HepG2 (cell line): ENCODE data around the gene SASS6. TPM values are rescaled to one million over a fixed set of nuclear protein-coding genes. Genes with fewer than 3 reads are reported as not detected.
A peak's percentile ranks its signal among the peaks of the same experiment; 100 is the strongest.

Experiments
- DNMT3B ChIP-seq: conservative IDR thresholded peaks from 2 replicates; pipeline ENCODE4 v1.6.1; 2016; ENCODE audit warnings: missing biosample characterization, control low read depth
- FOSL2 ChIP-seq: sonication (generic); formaldehyde crosslinking; IDR thresholded peaks from 2 replicates; pipeline ENCODE4 v1.4.0; 2020; ENCODE audit warnings: missing genetic modification reagents
- GPN1 ChIP-seq: sonication (generic); formaldehyde crosslinking; IDR thresholded peaks from 2 replicates; pipeline ENCODE4 v1.5.1; 2020; ENCODE audit warnings: missing genetic modification reagents, borderline replicate concordance
- GTF3A ChIP-seq: sonication (generic); formaldehyde crosslinking; conservative IDR thresholded peaks from 2 replicates; pipeline ENCODE4 v1.4.0; 2020; ENCODE audit warnings: mild to moderate bottlenecking, missing genetic modification reagents
- HIVEP1 ChIP-seq: sonication (generic); formaldehyde crosslinking; IDR thresholded peaks from 2 replicates; pipeline ENCODE4 v1.4.0; 2020; ENCODE audit warnings: mild to moderate bottlenecking, missing genetic modification reagents
- HMGA1 ChIP-seq: sonication (generic); formaldehyde crosslinking; conservative IDR thresholded peaks from 2 replicates; pipeline ENCODE4 v1.4.0; 2020; ENCODE audit warnings: missing genetic modification reagents
- KAT8 ChIP-seq: IDR thresholded peaks from 2 replicates; pipeline ENCODE4 v1.6.1; 2016; ENCODE audit warnings: missing genetic modification reagents, missing compliant biosample characterization
- NAIF1 ChIP-seq: sonication (generic); formaldehyde crosslinking; IDR thresholded peaks from 2 replicates; pipeline ENCODE4 v1.5.0; 2020; ENCODE audit warnings: mild to moderate bottlenecking, missing genetic modification reagents, borderline replicate concordance
- NBN ChIP-seq: fragments of 450-650 bp; conservative IDR thresholded peaks from 2 replicates; pipeline ENCODE4 v1.6.1; 2017
- NFKB2 ChIP-seq: sonication (generic); formaldehyde crosslinking; IDR thresholded peaks from 2 replicates; pipeline ENCODE4 v1.4.0; 2020; ENCODE audit warnings: missing genetic modification reagents, borderline replicate concordance
- RFX1 ChIP-seq: fragments of 450-650 bp; IDR thresholded peaks from 2 replicates; pipeline ENCODE4 v1.6.1; 2017
- TAF15 ChIP-seq: fragments of 200-400 bp; formaldehyde crosslinking; IDR thresholded peaks from one replicate; pipeline ENCODE4 v1.6.1; 2018; ENCODE audit warnings: mild to moderate bottlenecking, low read depth, low read length; ENCODE audit not compliant: poor library complexity, severe bottlenecking
- TSC22D2 ChIP-seq: sonication (generic); formaldehyde crosslinking; IDR thresholded peaks from 2 replicates; pipeline ENCODE4 v1.5.1; 2020; ENCODE audit warnings: missing genetic modification reagents, mild to moderate bottlenecking, borderline replicate concordance
- XBP1 ChIP-seq: sonication (generic); formaldehyde crosslinking; IDR thresholded peaks from 2 replicates; pipeline ENCODE4 v1.5.0; 2020; ENCODE audit warnings: missing genetic modification reagents
- ZNF383 ChIP-seq: sonication (generic); formaldehyde crosslinking; IDR thresholded peaks from 2 replicates; pipeline ENCODE4 v1.4.0; 2020; ENCODE audit warnings: missing genetic modification reagents, mild to moderate bottlenecking, borderline replicate concordance
- ZNF432 ChIP-seq: sonication (generic); formaldehyde crosslinking; IDR thresholded peaks from 2 replicates; pipeline ENCODE4 v1.5.0; 2020; ENCODE audit warnings: missing genetic modification reagents, mild to moderate bottlenecking, borderline replicate concordance
- ZNF720 ChIP-seq: sonication (generic); formaldehyde crosslinking; IDR thresholded peaks from 2 replicates; pipeline ENCODE4 v1.4.0; 2020; ENCODE audit warnings: missing genetic modification reagents
- ZNF749 ChIP-seq: sonication (generic); formaldehyde crosslinking; IDR thresholded peaks from 2 replicates; pipeline ENCODE4 v1.8.0; 2022; ENCODE audit warnings: mild to moderate bottlenecking, missing genetic modification reagents, moderate library complexity, borderline replicate concordance
- ZNF781 ChIP-seq: sonication (generic); formaldehyde crosslinking; IDR thresholded peaks from 2 replicates; pipeline ENCODE4 v1.5.1; 2020; ENCODE audit warnings: borderline replicate concordance, mild to moderate bottlenecking, missing genetic modification reagents; ENCODE audit errors: not compliant biosample characterization
- polyA plus RNA-seq, 8 experiments: library from polyadenylated mRNA; depleted of rRNA in 3 of 8; stranded (reverse) in 7 of 8; unstranded in 1 of 8; fragments of >200 nt; fragmentation: Illumina TruSeq in 4 of 8; extraction: Trizol in 4 of 8; gene quantifications; 2 replicates each; pipeline versions ENCODE4 v1.2.1 to v1.2.3, GENCODE V29; 2011 to 2016; ENCODE audit warnings: low read depth in 4 of 8, missing spikeins in 1 of 8, mixed read lengths in 1 of 8; ENCODE audit not compliant: insufficient read depth in 1 of 8
- total RNA-seq, 5 experiments: library from RNA; depleted of rRNA; stranded (reverse); fragments of >200 nt; fragmentation: Illumina TruSeq; extraction: Trizol; gene quantifications; 2 replicates each; pipeline ENCODE4 v1.2.3, GENCODE V29; 2016; ENCODE audit warnings: low read depth in 1 of 5
- TF ChIP-seq, protein P1 (sequence below): sonication (generic); formaldehyde crosslinking; IDR thresholded peaks from 2 replicates; pipeline ENCODE4 v1.4.0; 2020; ENCODE audit warnings: mild to moderate bottlenecking, missing genetic modification reagents
- TF ChIP-seq, protein P2 (sequence below): sonication (generic); IDR thresholded peaks from 2 replicates; pipeline ENCODE4 v1.6.1; 2016; ENCODE audit warnings: low read depth, borderline replicate concordance
- TF ChIP-seq, protein P3 (sequence below): sonication (generic); formaldehyde crosslinking; IDR thresholded peaks from 2 replicates; pipeline ENCODE4 v1.8.0; 2022; ENCODE audit warnings: low read depth, missing genetic modification reagents
- TF ChIP-seq, protein P4 (sequence below): sonication (generic); formaldehyde crosslinking; IDR thresholded peaks from 2 replicates; pipeline ENCODE4 v1.4.0; 2020; ENCODE audit warnings: low read depth, mild to moderate bottlenecking, missing genetic modification reagents
- TF ChIP-seq, protein P5 (sequence below): IDR thresholded peaks from 2 replicates; pipeline ENCODE4 v1.6.1; 2016; ENCODE audit warnings: low read depth

Gene SASS6
- total and polyA plus RNA-seq, 2 of the 13 experiments (the other 11 are each of a cell fraction or from before 2014, with no cell fraction given) = 2.3 to 10.7 TPM

DNA sequence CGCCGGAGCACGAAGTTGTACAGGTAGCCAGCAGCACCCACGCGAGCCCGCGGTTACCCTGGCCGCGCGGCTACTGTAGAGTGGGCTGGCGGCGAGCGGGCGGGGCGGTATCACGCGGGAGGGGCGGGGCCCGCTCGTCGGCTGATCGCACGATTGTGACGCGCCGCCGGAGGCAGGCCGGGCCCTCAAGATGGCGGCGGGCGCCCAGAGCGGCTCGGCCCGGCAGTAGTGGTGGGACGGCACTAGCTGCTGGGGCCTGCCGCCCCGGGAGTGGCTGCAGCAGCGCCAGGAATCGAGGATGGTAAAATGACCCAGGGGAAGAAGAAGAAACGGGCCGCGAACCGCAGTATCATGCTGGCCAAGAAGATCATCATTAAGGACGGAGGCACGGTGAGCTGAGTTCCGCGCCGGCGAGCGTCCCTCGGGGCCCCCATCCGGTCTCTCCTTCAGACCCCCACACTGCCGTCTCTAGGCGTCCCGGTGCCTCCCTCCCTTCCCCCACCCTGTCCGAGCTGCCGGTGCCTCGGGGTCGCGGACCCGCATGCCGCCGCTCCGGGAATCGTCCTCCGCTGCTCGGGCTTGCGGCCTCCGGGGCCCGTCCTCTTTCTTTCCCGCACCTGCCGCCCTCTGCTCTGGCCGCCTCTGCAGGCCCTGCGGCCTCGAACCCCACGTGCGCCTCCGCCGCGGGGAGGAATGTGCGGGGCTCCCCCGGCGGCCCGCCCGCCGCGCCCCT lies 94.6 kb downstream of the SASS6 start (continued):
- TF ChIP-seq, protein P1, sequence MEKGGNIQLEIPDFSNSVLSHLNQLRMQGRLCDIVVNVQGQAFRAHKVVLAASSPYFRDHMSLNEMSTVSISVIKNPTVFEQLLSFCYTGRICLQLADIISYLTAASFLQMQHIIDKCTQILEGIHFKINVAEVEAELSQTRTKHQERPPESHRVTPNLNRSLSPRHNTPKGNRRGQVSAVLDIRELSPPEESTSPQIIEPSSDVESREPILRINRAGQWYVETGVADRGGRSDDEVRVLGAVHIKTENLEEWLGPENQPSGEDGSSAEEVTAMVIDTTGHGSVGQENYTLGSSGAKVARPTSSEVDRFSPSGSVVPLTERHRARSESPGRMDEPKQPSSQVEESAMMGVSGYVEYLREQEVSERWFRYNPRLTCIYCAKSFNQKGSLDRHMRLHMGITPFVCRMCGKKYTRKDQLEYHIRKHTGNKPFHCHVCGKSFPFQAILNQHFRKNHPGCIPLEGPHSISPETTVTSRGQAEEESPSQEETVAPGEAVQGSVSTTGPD (CRISPR knock-in tag) = no peak
- TF ChIP-seq HIVEP1 (no peak), NBN (no peak), XBP1 (CRISPR knock-in tag) (0 out of 2 replicates have a peak, but pooled peaks have one; percentile 38), DNMT3B (CRISPR knock-in tag) (no peak), ZNF720 (CRISPR knock-in tag) (no peak), ZNF432 (0 out of 2 replicates have a peak, but pooled peaks have one; percentile 45), RFX1 (no peak), ZNF383 (CRISPR knock-in tag) (no peak), NFKB2 (CRISPR knock-in tag) (peak; percentile 88; the same call in 1 of the 2 replicates), GTF3A (CRISPR knock-in tag) (no peak), ZNF749 (CRISPR knock-in tag) (no peak; the same call in 1 of the 2 replicates), HMGA1 (CRISPR knock-in tag) (no peak), ZNF781 (peak; percentile 13), NAIF1 (no peak), GPN1 (CRISPR knock-in tag) (peak; percentile 56; the same call in 1 of the 2 replicates), FOSL2 (peak; percentile 44; the same call in 1 of the 2 replicates), TSC22D2 (0 out of 2 replicates have a peak, but pooled peaks have one; percentile 14), KAT8 (peak; percentile 70; the same call in 1 of the 2 replicates), TAF15 (no peak)
- TF ChIP-seq, protein P2, sequence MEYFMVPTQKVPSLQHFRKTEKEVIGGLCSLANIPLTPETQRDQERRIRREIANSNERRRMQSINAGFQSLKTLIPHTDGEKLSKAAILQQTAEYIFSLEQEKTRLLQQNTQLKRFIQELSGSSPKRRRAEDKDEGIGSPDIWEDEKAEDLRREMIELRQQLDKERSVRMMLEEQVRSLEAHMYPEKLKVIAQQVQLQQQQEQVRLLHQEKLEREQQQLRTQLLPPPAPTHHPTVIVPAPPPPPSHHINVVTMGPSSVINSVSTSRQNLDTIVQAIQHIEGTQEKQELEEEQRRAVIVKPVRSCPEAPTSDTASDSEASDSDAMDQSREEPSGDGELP = no peak
- TF ChIP-seq, protein P3, sequence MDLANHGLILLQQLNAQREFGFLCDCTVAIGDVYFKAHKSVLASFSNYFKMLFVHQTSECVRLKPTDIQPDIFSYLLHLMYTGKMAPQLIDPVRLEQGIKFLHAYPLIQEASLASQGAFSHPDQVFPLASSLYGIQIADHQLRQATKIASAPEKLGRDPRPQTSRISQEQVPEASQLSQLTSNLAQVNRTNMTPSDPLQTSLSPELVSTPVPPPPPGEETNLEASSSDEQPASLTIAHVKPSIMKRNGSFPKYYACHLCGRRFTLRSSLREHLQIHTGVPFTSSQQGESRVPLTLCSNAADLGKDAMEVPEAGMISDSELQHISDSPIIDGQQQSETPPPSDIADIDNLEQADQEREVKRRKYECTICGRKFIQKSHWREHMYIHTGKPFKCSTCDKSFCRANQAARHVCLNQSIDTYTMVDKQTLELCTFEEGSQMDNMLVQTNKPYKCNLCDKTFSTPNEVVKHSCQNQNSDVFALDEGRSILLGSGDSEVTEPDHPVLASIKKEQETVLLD (CRISPR knock-in tag) = no peak
- TF ChIP-seq, protein P4, sequence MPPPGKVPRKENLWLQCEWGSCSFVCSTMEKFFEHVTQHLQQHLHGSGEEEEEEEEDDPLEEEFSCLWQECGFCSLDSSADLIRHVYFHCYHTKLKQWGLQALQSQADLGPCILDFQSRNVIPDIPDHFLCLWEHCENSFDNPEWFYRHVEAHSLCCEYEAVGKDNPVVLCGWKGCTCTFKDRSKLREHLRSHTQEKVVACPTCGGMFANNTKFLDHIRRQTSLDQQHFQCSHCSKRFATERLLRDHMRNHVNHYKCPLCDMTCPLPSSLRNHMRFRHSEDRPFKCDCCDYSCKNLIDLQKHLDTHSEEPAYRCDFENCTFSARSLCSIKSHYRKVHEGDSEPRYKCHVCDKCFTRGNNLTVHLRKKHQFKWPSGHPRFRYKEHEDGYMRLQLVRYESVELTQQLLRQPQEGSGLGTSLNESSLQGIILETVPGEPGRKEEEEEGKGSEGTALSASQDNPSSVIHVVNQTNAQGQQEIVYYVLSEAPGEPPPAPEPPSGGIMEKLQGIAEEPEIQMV (CRISPR knock-in tag) = no peak
- TF ChIP-seq, protein P5, sequence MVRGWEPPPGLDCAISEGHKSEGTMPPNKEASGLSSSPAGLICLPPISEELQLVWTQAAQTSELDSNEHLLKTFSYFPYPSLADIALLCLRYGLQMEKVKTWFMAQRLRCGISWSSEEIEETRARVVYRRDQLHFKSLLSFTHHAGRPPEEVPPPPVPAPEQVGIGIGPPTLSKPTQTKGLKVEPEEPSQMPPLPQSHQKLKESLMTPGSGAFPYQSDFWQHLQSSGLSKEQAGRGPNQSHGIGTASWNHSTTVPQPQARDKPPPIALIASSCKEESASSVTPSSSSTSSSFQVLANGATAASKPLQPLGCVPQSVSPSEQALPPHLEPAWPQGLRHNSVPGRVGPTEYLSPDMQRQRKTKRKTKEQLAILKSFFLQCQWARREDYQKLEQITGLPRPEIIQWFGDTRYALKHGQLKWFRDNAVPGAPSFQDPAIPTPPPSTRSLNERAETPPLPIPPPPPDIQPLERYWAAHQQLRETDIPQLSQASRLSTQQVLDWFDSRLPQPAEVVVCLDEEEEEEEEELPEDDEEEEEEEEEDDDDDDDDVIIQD = no peak; the same call in 1 of the 2 replicates
